Suprapubic skin (tissue), 4 donors: Measurements from ENCODE around the gene PLEKHG4B.

Experiments used
- POLR2A ChIP-seq, 2 donors: fragments of 450-650 bp; IDR thresholded peaks; one replicate each; pipeline ENCODE4 v1.6.1; 2017; ENCODE audit warnings: antibody characterized with exemption in 2 of 2, mild to moderate bottlenecking in 2 of 2, moderate library complexity in 2 of 2
- POLR2AphosphoS5 ChIP-seq, 3 donors: sonication (generic); formaldehyde crosslinking; IDR thresholded peaks; one replicate each; pipeline ENCODE4 v1.6.1; 2017; ENCODE audit warnings: antibody characterized with exemption in 3 of 3
- TF ChIP-seq, protein P1 (sequence below), 2 donors: fragments of 200-600 bp in 1 of 2; fragments of 450-650 bp in 1 of 2; sonication (generic) in 1 of 2; IDR thresholded peaks; one replicate each; pipeline ENCODE4 v1.5.1; 2016 to 2019; ENCODE audit warnings: antibody characterized with exemption in 2 of 2, mild to moderate bottlenecking in 1 of 2, moderate library complexity in 1 of 2

DNA sequence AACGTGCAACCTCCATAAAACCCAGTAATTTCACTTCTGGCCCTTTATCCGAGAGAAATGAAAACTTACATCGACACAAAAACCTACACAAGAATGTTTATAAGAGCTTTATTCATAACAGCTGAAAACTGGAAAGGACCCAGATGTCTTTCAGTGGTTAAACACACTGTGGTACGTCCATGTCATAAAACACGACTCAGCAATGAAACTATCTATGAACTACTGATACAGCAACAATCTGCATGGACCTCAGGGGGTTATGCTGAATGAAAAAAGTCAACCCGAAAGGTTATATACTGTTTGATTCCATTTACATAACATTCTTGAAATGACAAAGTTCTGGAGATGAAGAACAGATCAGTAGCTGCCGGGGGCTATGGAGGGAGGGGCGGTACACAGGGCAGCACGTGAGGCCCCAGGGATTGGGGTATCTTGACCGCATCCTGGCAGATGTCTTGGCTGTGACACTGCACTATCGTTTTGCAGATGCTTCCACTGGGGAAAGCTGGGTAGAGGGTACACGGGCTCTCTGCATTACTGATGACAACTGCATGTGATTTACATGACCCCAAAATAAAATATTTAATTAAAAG lies 121.9 kb downstream of the PLEKHG4B start:
- TF ChIP-seq POLR2AphosphoS5 (IDR thresholded peaks at IDR 0.05) (no peak), POLR2A (IDR thresholded peaks at IDR 0.05) (no peak)
- TF ChIP-seq, protein P1, sequence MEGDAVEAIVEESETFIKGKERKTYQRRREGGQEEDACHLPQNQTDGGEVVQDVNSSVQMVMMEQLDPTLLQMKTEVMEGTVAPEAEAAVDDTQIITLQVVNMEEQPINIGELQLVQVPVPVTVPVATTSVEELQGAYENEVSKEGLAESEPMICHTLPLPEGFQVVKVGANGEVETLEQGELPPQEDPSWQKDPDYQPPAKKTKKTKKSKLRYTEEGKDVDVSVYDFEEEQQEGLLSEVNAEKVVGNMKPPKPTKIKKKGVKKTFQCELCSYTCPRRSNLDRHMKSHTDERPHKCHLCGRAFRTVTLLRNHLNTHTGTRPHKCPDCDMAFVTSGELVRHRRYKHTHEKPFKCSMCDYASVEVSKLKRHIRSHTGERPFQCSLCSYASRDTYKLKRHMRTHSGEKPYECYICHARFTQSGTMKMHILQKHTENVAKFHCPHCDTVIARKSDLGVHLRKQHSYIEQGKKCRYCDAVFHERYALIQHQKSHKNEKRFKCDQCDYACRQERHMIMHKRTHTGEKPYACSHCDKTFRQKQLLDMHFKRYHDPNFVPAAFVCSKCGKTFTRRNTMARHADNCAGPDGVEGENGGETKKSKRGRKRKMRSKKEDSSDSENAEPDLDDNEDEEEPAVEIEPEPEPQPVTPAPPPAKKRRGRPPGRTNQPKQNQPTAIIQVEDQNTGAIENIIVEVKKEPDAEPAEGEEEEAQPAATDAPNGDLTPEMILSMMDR (IDR thresholded peaks at IDR 0.05) = no peak
